Adrenal gland (tissue), 12 donors: ENCODE data around the gene CDK14. TPM values are rescaled to one million over a fixed set of nuclear protein-coding genes. Genes with fewer than 3 reads are reported as not detected.

Experiments used
- DNase-seq, 7 donors: peaks; one replicate each; pipeline ENCODE4 v3.0.0-alpha.2; 2019 to 2020
- H3K27ac ChIP-seq, 5 donors: fragments of 200-600 bp; sonication (generic) in 4 of 5; 1 replicate in 3 of 5; 2 replicates in 2 of 5; pipeline versions ENCODE4 v1.5.1 to v1.8.0; 2016 to 2020; ENCODE audit warnings: mild to moderate bottlenecking in 1 of 5
- H3K27me3 ChIP-seq: fragments of 200-600 bp; 2 replicates; pipeline ENCODE4 v1.8.0; 2021
- H3K36me3 ChIP-seq, 2 donors: fragments of 200-600 bp; replicated peaks in 1 of 2; 1 replicate in 1 of 2; 2 replicates in 1 of 2; pipeline versions ENCODE4 v1.5.1 to v1.8.0; 2018 to 2022
- H3K4me1 ChIP-seq, 2 donors: fragments of 200-600 bp; replicated peaks in 1 of 2; 1 replicate in 1 of 2; 2 replicates in 1 of 2; pipeline versions ENCODE4 v1.5.1 to v1.8.0; 2018 to 2021
- H3K4me3 ChIP-seq, 4 donors: fragments of 200-600 bp; sonication (generic) in 3 of 4; one replicate each; pipeline ENCODE4 v1.5.1; 2016 to 2018
- H3K9me3 ChIP-seq, 3 donors: fragments of 200-600 bp; sonication (generic) in 1 of 3; replicated peaks in 1 of 3; 1 replicate in 2 of 3; 2 replicates in 1 of 3; pipeline versions ENCODE4 v1.5.1 to v1.8.0; 2016 to 2021
- CTCF ChIP-seq, 6 experiments: fragments of 450-650 bp in 4 of 6; fragments of 200-600 bp in 2 of 6; sonication (generic) in 1 of 6; IDR thresholded peaks; 1 replicate in 5 of 6; 2 replicates in 1 of 6; pipeline versions ENCODE4 v1.5.1 to v1.8.0; 2016 to 2021; ENCODE audit warnings: antibody characterized with exemption in 6 of 6, mild to moderate bottlenecking in 2 of 6, moderate library complexity in 1 of 6
- POLR2A ChIP-seq, 2 donors: fragments of 450-650 bp; IDR thresholded peaks; one replicate each; pipeline ENCODE4 v1.6.1; 2017; ENCODE audit warnings: antibody characterized with exemption in 2 of 2, mild to moderate bottlenecking in 2 of 2, moderate library complexity in 1 of 2
- WGBS, 4 donors: extraction: QIAGEN DNeasy Blood & Tissue Kit in 2 of 4; methylation state at CpG; one replicate each; pipeline versions ENCODE4 v1.1.5 to v1.1.7; 2013 to 2017; 5-methylcytosine and 5-hydroxymethylcytosine counted together
- intact Hi-C, 2 donors: fragments of 100-400 bp; cut with DNase I; formaldehyde crosslinking; loops; one replicate each; pipeline versions ENCODE4 v1.14.1 to v1.15.0; 2022 to 2023
- polyA plus RNA-seq, 3 donors: library from polyadenylated mRNA; stranded (reverse); fragments of 200-250 nt in 2 of 3; fragments of 350-450 nt in 1 of 3; fragmentation: Illumina TruSeq in 1 of 3; extraction: RNeasy Lipid Tissue Mini Kit (QIAGEN cat#74804) in 1 of 3; gene quantifications; one replicate each; pipeline ENCODE4 v1.2.3, GENCODE V29; 2013 to 2014
- total RNA-seq, 9 donors: library from RNA; depleted of rRNA in 4 of 9; stranded (reverse); fragments of >200 nt in 4 of 9; fragments of 120-200 nt in 1 of 9; fragmentation: NEBNext Ultra II Directional in 1 of 9; extraction: Animal tissue kit (Norgen Biotek cat#: 25700) in 1 of 9; gene quantifications; one replicate each; pipeline versions ENCODE4 v1.1.0 to v1.2.4, GENCODE V29; 2013 to 2023
- donor health status: healthy with polysubstance abuse.
- donor health status: Bipolar disorder and iron deficiency.
- donor health status: DM: yes; HTN: yes; CAD: no.
- donor health status: DM: no; HTN: no; CAD: no.
- donor health status: DM: no; HTN: no; CAD: no.
- donor health status: DM: yes; HTN: yes; CAD: no.

CDK14 gene
- total and polyA plus RNA-seq, 12 donors: 1.9 to 14.5 (median 7.6) TPM

GRCh38 chr7:90945104-90945787 lies 349.1 kb downstream of the CDK14 start:
- Histone ChIP-seq H3K4me3 (no peak overlapping the region), H3K4me1 (no peaks in the 10 kb centered on the region), H3K36me3 (no peaks in the 10 kb centered on the region), H3K27me3 (no peaks in the 10 kb centered on the region), H3K9me3 (no peaks in the 10 kb centered on the region), H3K27ac (no peak overlapping the region)
- TF ChIP-seq POLR2A (IDR thresholded peaks at IDR 0.05): no peak
- TF ChIP-seq CTCF (IDR thresholded peaks at IDR 0.05): no peak
- no peak for DNase-seq
- intact Hi-C loops: no loop called here
- WGBS, 4 donors: 85 to 92% (median 87%) methylated on average over 5 of the region's 5 CpGs

GRCh38 chr7:90946730-90947501 lies 350.8 kb downstream of the CDK14 start:
- no peak overlapping the region for H3K27ac ChIP-seq

GRCh38 chr7:90948085-90948484 lies 352.0 kb downstream of the CDK14 start:
- Histone ChIP-seq H3K4me1 (no peaks in the 10 kb centered on the region), H3K9me3 (no peaks in the 10 kb centered on the region), H3K36me3 (no peaks in the 10 kb centered on the region), H3K27me3 (no peaks in the 10 kb centered on the region), H3K27ac (no peak overlapping the region), H3K4me3 (no peak overlapping the region)
- no peak for DNase-seq
- intact Hi-C loops: no loop called here
- no peak for TF ChIP-seq POLR2A (IDR thresholded peaks at IDR 0.05)
- TF ChIP-seq CTCF (IDR thresholded peaks at IDR 0.05): no peak

More at GRCh38 chr7:90946730-90947501, 350.8 kb downstream of the CDK14 start:
- intact Hi-C loops: no loop called here
- Histone ChIP-seq H3K9me3 (no peaks in the 10 kb centered on the region), H3K4me3 (no peak overlapping the region), H3K4me1 (no peaks in the 10 kb centered on the region), H3K27me3 (no peaks in the 10 kb centered on the region), H3K36me3 (no peaks in the 10 kb centered on the region)
- TF ChIP-seq CTCF (IDR thresholded peaks at IDR 0.05) (no peak), POLR2A (IDR thresholded peaks at IDR 0.05) (no peak)
- DNase-seq: no peak
- WGBS, 4 donors: 69 to 73% (median 71%) methylated on average over 10 of the region's 10 CpGs

DNA sequence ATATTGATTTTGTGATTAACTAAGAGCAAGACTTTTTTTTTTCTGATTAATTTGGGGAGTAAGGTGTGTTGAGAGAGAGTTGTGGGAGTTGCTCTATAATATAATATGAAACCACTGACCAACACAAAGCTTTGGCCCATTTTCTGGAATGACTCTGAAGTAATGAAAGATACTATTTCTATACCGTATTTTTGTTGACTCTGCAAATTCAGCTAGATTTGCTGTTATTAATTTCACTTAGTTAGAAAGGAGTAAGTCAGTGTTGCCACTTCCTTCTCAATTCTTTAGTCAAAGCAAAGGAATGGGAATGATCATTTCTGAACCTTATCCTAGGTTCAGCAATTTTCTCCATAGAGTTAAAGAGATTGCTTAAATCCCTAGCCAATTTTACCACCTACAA lies 355.1 kb downstream of the CDK14 start:
- WGBS, 4 donors: 86 to 92% (median 91%) methylated on average over 1 of the region's 1 CpG

More for the DNA sequence above, 355.1 kb downstream of the CDK14 start:
- TF ChIP-seq CTCF (IDR thresholded peaks at IDR 0.05): no peak
- no peak for TF ChIP-seq POLR2A (IDR thresholded peaks at IDR 0.05)
- H3K27ac ChIP-seq: no peak overlapping the region
- intact Hi-C loops: no loop called here
- no peaks in the 10 kb centered on the region for H3K36me3 ChIP-seq
- no peaks in the 10 kb centered on the region for H3K4me1 ChIP-seq
- no peaks in the 10 kb centered on the region for H3K9me3 ChIP-seq
- no peak overlapping the region for H3K4me3 ChIP-seq
- no peak for DNase-seq
- no peaks in the 10 kb centered on the region for H3K27me3 ChIP-seq
